Measurements from ENCODE around the gene XK. TPM values are rescaled to one million over a fixed set of nuclear protein-coding genes. Genes with fewer than 3 reads are reported as not detected.
"Not testable (repeated sequence)": the region's sequence is repeated elsewhere in the genome, so short reads cannot be mapped to it uniquely, and the experiment has no call there.

XK gene
- total and polyA plus RNA-seq, 7 donors, result 0.94 to 8.9 (median 3.8) TPM

DNA sequence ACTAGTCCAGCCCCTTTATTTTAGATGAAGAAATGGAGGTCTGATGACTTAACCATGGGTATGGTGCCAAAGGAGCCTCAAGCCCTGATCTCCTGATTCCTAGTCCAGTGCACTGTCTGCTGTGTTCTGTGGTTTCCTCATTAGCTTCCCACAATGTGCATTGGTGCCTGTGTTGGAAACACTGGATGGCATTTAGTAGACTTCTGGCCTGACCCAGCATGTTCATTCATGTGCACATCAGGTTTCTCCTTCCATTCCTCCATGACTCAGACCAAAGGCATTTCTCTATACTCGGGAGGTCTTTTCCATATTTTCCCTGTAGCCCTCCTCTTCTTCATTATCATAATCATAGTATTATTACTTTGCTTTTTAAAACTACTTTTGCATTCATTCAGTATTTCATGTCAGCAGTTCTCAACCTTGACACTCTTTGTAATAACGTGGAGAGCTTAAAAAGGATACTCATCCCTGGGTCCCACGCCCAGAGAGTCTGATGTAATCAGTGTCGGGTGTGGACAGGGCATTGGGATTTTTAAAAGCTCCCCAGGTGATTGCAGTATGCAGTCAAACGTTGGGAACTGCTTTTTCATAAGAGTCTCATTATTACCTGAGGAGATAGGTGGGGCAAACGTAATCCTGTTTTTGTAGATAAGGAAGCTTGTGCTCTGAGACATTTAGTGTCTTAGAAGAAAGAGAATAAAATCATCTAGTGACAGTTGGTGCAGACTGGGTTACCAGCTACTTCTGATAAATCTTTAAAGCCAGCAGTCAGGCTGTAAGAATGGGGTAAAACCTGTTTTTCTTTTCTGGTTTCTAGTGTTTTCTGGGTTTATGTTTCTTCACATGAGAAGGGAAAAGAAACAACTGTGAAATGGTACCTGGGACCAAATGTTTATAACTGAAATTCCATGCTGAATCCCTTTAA is 40.9 kb upstream of the XK start:
- Histone ChIP-seq H3K4me3 (no peak overlapping the region), H3K27ac (no peak overlapping the region), H3K4me1 (no peaks in the 10 kb centered on the region), H3K27me3 (ENCODE audit: insufficient read depth in 3 of 3, low read length in 2 of 3) (no peaks in the 10 kb centered on the region), H3K9me3 (no peaks in the 10 kb centered on the region), H3K36me3 (ENCODE audit: insufficient read depth in 1 of 2, low read depth in 1 of 2) (no peaks in the 10 kb centered on the region)
- TF ChIP-seq CTCF (IDR thresholded peaks at IDR 0.05), result no peak
- ATAC-seq, result no peak
- intact Hi-C loops (cut with DNase I), result no loop called here
- no peak for DNase-seq
- WGBS, 3 donors, result 50 to 68% (median 55%) methylated on average over 6 of the region's 6 CpGs

DNA sequence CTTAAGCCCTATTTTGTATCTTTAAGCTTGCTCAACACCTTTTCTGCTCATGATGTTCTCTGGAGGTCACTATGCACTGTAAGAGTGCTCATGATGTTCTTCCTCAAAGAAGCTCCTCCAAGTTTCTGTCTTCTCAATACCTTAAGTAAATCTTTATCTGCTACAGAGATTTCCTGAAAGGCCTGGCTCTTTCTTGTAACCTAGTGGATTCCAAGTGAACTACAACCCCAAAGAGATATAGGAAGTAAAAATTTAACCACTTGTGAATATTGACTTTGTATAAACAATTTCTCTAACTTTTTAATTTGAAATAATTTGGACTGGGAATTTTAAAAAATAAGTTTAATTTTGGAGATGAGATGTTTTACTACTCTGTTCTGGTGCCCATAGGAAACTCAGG is 39.3 kb upstream of the XK start:
- Histone ChIP-seq H3K4me3 (no peak overlapping the region), H3K36me3 (ENCODE audit: insufficient read depth in 1 of 2, low read depth in 1 of 2) (no peaks in the 10 kb centered on the region), H3K27ac (no peak overlapping the region), H3K27me3 (ENCODE audit: insufficient read depth in 3 of 3, low read length in 2 of 3) (no peaks in the 10 kb centered on the region), H3K9me3 (no peaks in the 10 kb centered on the region), H3K4me1 (no peaks in the 10 kb centered on the region)
- ATAC-seq, result no peak
- no peak for TF ChIP-seq CTCF (IDR thresholded peaks at IDR 0.05)
- intact Hi-C loops (cut with DNase I), result no loop called here
- no peak for DNase-seq

- H3K27ac ChIP-seq; H3K27me3 ChIP-seq (ENCODE audit: insufficient read depth in 3 of 3, low read length in 2 of 3); ATAC-seq; intact Hi-C loops (cut with DNase I); H3K9me3 ChIP-seq; H3K4me1 ChIP-seq; DNase-seq; H3K4me3 ChIP-seq; H3K36me3 ChIP-seq (ENCODE audit: insufficient read depth in 1 of 2, low read depth in 1 of 2): not testable (repeated sequence)
- 78 to 88% (median 81%) methylated on average over 2 of the region's 2 CpGs for WGBS, 3 donors
Measured at GRCh38 chrX:37650879-37651278, 34.7 kb upstream of the XK start.

- Histone ChIP-seq H3K4me3 (no peak overlapping the region), H3K4me1 (no peaks in the 10 kb centered on the region), H3K36me3 (ENCODE audit: insufficient read depth in 1 of 2, low read depth in 1 of 2) (no peaks in the 10 kb centered on the region), H3K9me3 (no peaks in the 10 kb centered on the region), H3K27me3 (ENCODE audit: insufficient read depth in 3 of 3, low read length in 2 of 3) (peaks cover 0 to 5% (median 0%) of the 10 kb centered on the region in 3 donors), H3K27ac (no peak overlapping the region)
- DNase-seq (no peak), ATAC-seq (no peak)
- intact Hi-C loops (cut with DNase I), result no loop called here
- TF ChIP-seq CTCF (IDR thresholded peaks at IDR 0.05), result no peak
- 58 to 97% (median 82%) methylated on average over 1 of the region's 1 CpG for WGBS, 3 donors
Measured at GRCh38 chrX:37651921-37652452, 33.6 kb upstream of the XK start.

- H3K4me3 ChIP-seq, result no peak overlapping the region
- TF ChIP-seq CTCF (IDR thresholded peaks at IDR 0.05), result no peak
- 87 to 97% (median 90%) methylated on average over 8 of the region's 8 CpGs for WGBS, 3 donors
- intact Hi-C loops (cut with DNase I), result no loop called here
- peaks cover 0 to 5% (median 0%) of the 10 kb centered on the region in 3 donors for H3K27me3 ChIP-seq (ENCODE audit: insufficient read depth in 3 of 3, low read length in 2 of 3)
- no peak for DNase-seq
- no peak for ATAC-seq
- H3K36me3 ChIP-seq (ENCODE audit: insufficient read depth in 1 of 2, low read depth in 1 of 2), result no peaks in the 10 kb centered on the region
- H3K27ac ChIP-seq, result no peak overlapping the region
- H3K9me3 ChIP-seq, result no peaks in the 10 kb centered on the region
- H3K4me1 ChIP-seq, result no peaks in the 10 kb centered on the region
Measured at GRCh38 chrX:37652589-37653231, 32.9 kb upstream of the XK start.

Data from psoas muscle (tissue), 8 donors.